ENCODE measurements around the gene MACROD2.

MACROD2 gene

GRCh38 chr20:15205028-15205427 is 1209.7 kb downstream of the MACROD2 start:
- FAIRE-seq, result no peak

GRCh38 chr20:15205719-15206118 is 1210.4 kb downstream of the MACROD2 start:
- no peak for FAIRE-seq

DNA sequence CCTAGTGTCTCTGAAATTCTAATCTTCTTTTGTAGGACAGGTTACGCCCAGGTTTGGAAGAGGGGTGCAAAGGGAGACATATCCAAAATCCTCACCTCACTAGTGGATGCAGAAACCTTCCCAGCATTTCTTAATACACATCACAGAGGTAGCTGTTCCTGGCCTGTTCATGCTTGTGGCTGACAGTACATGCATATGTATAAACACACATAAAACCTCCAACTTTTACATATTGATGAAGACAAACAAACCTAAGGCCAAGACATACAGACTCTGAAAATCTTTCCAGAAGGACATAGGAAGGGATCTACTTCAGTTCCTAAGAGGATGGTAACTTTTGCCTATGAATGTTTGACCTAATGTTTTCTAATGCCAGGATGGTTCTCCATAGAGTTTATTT is 1214.2 kb downstream of the MACROD2 start:
- FAIRE-seq, result no peak

DNA sequence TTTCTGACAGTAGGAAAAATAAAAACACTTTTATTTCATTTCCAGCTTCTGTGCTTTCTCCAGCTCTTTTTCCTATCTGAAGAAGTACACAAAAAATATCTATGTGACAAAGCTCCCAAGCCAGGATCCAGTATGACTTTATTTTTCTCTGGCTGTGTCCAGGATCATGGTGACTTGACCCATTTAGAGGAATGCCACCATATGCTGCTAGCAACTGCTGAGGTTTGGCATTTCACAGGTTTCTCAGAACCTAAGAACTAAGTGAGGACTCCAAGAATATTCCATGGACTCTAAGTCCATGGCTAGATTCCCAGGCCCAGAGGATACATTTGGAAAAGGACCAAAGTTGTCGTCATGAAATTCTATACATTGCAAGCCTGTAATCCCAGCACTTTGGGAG is 1218.7 kb downstream of the MACROD2 start:
- FAIRE-seq, result no peak

GRCh38 chr20:15220009-15220656 is 1224.8 kb downstream of the MACROD2 start:
- no peak for FAIRE-seq

GRCh38 chr20:15220778-15221565 is 1225.7 kb downstream of the MACROD2 start:
- FAIRE-seq, result no peak

GRCh38 chr20:15222502-15223330 is 1227.4 kb downstream of the MACROD2 start:
- no peak for FAIRE-seq

DNA sequence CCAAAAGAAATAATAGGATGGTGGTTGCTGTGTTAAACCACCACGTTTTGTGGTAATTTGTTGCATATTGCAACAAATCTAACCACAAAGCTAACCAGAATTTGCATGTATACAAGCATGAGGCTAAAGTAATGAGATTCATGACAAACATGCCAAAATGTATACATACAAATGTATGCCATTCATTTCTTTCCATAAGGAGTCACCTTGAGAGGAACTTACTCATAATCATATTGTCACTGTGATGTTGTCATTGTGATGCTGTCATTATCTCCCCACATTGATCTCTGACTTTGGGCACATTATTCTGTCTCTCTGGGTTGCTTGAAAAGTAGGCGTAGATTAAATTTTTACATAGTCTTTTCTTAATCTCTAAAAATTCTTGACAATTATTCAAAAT is 1228.9 kb downstream of the MACROD2 start:
- FAIRE-seq, result no peak

GRCh38 chr20:15227102-15227501 is 1231.8 kb downstream of the MACROD2 start:
- no peak for FAIRE-seq

DNA sequence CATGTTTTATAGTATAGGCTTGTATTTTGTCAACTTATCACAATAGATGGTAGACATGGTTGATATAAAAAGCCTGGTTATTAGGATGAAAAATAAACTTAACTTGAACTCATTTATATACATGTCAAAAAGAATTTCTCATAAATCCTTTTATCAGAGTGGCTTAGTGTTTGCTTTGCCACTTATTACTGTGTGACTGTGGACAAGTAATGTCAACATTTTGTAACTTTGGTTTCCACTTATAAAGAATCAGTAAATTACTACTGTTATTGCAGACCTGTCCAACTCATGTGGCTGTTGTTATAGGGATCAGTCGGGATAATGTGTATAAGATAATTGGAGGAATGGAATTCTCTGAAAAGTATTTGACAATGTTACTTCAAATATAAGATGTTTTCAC is 1236.9 kb downstream of the MACROD2 start:
- no peak for FAIRE-seq

- FAIRE-seq, result no peak
Measured at GRCh38 chr20:15235471-15236198, 1240.3 kb downstream of the MACROD2 start.

DNA sequence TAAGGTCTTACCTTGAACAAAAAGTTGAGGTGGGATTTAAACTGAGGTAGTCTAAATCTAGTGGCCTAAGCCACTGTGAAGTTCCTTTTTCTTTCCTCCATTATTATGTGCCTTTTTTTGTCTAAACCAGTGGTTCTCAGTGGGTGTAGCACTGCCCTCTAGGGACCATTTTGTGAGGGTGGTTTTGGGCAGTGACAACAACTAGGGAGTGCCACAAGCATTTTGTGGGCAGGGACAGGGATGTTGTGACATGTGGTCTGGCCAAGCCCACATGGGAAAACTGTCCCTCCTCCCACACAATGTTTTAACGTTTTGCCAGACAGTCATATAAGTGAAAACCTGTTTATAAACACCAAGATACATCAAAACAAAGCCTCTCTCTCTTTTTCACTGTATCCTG is 1241.5 kb downstream of the MACROD2 start:
- FAIRE-seq, result no peak

- no peak for FAIRE-seq
Measured at GRCh38 chr20:15239542-15240206, 1244.4 kb downstream of the MACROD2 start.

GRCh38 chr20:15240801-15241200 is 1245.5 kb downstream of the MACROD2 start:
- no peak for FAIRE-seq

- FAIRE-seq, result no peak
Measured at GRCh38 chr20:15241681-15242080, 1246.4 kb downstream of the MACROD2 start.

DNA sequence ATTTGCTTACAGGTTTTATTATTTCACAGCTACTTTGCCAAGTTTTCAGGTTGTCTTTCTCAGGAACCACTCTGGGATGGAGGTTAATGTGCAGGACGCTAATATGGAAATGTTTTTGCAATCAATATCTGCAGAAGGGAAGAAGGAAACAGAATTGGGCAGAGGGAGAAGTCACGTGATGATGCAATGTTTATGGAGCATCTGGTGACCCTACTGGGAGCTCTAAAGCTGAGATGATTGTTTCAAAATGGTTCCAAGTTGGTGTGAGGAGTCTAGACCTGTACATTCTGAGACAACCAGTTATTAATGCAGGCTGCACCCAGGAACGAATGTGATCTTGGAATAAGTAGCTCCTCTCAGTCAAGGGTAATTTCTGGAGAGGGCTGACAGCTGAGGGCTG is 1247.5 kb downstream of the MACROD2 start:
- FAIRE-seq, result no peak

DNA sequence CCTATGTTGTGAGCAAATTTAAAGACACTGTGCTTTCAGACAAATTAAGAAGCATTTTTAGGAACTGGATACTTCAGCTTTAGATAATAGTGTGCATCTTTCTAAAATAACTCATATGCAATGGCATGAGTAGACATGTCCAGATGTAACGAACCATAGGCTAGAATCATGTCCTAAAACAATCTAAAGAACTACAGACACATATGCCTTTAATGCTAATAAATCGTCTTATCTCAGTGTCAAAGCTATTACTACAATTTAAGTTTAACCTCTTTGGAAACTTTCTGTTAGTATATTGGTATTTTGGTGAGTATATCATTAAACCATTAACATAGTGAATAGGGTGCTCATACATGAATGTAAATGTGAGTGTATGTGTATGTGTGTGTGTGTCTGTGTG is 1250.6 kb downstream of the MACROD2 start:
- no peak for FAIRE-seq

DNA sequence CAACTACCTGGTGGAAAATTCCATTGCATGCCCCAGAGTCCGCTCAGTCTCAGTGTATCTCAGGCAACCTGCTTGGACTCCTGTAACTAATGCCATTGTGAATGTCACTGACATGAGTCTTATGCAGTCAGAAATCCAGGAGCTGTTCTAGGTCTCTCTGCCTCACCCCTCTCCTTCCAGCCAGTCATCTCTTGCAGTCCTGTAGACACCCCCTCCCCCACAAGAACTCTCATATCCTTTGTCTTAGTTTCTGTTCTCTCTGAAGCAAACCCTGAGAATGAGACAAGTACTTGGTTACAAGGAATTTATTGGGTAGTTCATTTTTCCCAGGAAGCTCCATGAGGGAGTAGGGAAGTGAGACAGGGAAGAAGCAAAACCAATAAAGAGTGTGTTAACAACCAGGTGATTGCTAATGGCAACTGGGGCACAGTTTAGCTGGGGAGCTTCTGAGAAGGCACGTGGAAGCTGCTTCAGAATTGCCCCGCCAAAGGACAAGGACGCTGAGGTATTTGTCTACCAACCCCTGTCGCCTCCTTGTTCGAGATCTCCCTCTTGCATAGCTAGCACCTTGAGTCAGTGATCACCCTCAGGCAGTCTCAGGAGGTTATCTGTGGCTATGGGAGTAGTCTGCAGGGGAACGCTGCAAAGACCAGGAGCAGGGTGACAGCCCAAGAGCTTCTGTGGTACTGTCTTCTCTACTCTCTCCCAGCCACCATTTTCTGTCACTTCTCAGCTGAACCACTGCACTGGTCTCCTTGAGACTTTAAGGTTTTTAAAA is 1253.5 kb downstream of the MACROD2 start:
- no peak for FAIRE-seq

GRCh38 chr20:15251171-15251570 is 1255.9 kb downstream of the MACROD2 start:
- no peak for FAIRE-seq

DNA sequence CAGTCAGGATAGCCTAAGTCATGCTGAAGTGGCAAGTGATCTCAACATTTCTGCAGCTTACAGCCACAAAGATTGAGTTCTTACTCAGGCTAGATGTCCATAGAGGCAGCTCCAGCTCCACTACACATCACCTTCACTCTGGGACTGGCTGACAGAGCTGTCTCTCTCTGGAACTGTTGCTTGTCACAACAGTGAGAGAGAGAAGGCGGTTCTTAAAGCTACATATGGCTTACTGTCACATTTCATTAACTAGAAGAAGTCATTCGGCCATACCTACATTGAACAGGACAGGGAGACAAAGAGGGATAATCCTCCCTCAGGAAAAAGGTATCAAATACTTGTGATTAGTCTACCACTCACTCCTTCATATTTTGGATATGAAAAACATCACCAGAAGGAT is 1257.0 kb downstream of the MACROD2 start:
- no peak for FAIRE-seq

- FAIRE-seq, result no peak
Measured at GRCh38 chr20:15253431-15253830, 1258.1 kb downstream of the MACROD2 start.

Measured in TTC549 (cell line).